PC-9 (cell line): ENCODE results near the gene FAXC. TPM values are rescaled to one million over a fixed set of nuclear protein-coding genes. Genes with fewer than 3 reads are reported as not detected.

Source experiments
- BruUV-seq: library from RNA; stranded (reverse); fragments of 400-500 nt; replicated peaks from 2 replicates; lab custom pipeline; 2021; lab: Mats Ljungman, UMichigan
- CTCF ChIA-PET: fragments of 300-600 bp; sonication (Branson Sonifier 250); formaldehyde crosslinking; loops from one replicate; lab custom pipeline; 2022; ENCODE audit warnings: antibody characterized with exemption; lab: Charles Lee
- POLR2A ChIA-PET: fragments of 300-600 bp; sonication (Branson Sonifier 250); formaldehyde crosslinking; loops from one replicate; lab custom pipeline; 2022; ENCODE audit warnings: antibody characterized with exemption; ENCODE audit not compliant: unreplicated experiment; lab: Charles Lee
- DNase-seq, 2 experiments: peaks; one replicate each; pipeline versions ENCODE4 v3.0.0 to v3.0.0-alpha.2; 2015 to 2022; ENCODE audit warnings: mixed read lengths in 1 of 2
- H2AFZ ChIP-seq: fragments of 200-600 bp; sonication (generic); 2 replicates; pipeline ENCODE4 v1.8.1; 2017; ENCODE audit warnings: antibody characterized with exemption
- H3F3A ChIP-seq: fragments of 200-600 bp; sonication (generic); 2 replicates; pipeline ENCODE4 v1.8.1; 2017; ENCODE audit warnings: antibody characterized with exemption, mild to moderate bottlenecking, low read depth; ENCODE audit not compliant: insufficient read depth
- H3K27ac ChIP-seq: fragments of 200-600 bp; sonication (generic); 2 replicates; pipeline ENCODE4 v1.6.1; 2016; ENCODE audit warnings: mixed run types
- H3K27me3 ChIP-seq: fragments of 200-600 bp; sonication (generic); 2 replicates; pipeline ENCODE4 v1.6.1; 2016; ENCODE audit warnings: low read depth, mixed run types; ENCODE audit not compliant: insufficient read depth
- H3K36me3 ChIP-seq: fragments of 200-600 bp; sonication (generic); 2 replicates; pipeline ENCODE4 v1.6.1; 2016; ENCODE audit warnings: low read depth, mixed run types
- H3K4me1 ChIP-seq: fragments of 200-600 bp; sonication (generic); replicated peaks from 2 replicates; pipeline ENCODE4 v1.6.1; 2016; ENCODE audit warnings: mixed run types; ENCODE audit not compliant: insufficient read depth
- H3K4me2 ChIP-seq: fragments of 200-600 bp; sonication (generic); 2 replicates; pipeline ENCODE4 v1.6.1; 2017; ENCODE audit warnings: mixed run types
- H3K4me3 ChIP-seq: fragments of 200-600 bp; sonication (generic); 2 replicates; pipeline ENCODE4 v1.6.1; 2016; ENCODE audit warnings: mixed run types
- H3K79me2 ChIP-seq: fragments of 200-600 bp; sonication (generic); 2 replicates; pipeline ENCODE4 v1.6.1; 2017; ENCODE audit warnings: low read depth, mixed run types
- H3K9me2 ChIP-seq: fragments of 200-600 bp; sonication (generic); 2 replicates; pipeline ENCODE4 v1.8.1; 2017; ENCODE audit warnings: mild to moderate bottlenecking; ENCODE audit not compliant: insufficient read depth
- H3K9me3 ChIP-seq: fragments of 200-600 bp; sonication (generic); 2 replicates; pipeline ENCODE4 v1.8.1; 2016; ENCODE audit warnings: low read depth; ENCODE audit not compliant: insufficient read depth
- H4K20me1 ChIP-seq: fragments of 200-600 bp; sonication (generic); 2 replicates; pipeline ENCODE4 v1.8.1; 2017; ENCODE audit not compliant: insufficient read depth
- CTCF ChIP-seq: fragments of 200-600 bp; sonication (generic); conservative IDR thresholded peaks from 2 replicates; pipeline ENCODE4 v1.6.1; 2017; ENCODE audit warnings: mixed run types, antibody characterized with exemption, mild to moderate bottlenecking, moderate library complexity
- EZH2 ChIP-seq: fragments of 200-600 bp; sonication (generic); IDR thresholded peaks from 2 replicates; pipeline ENCODE4 v1.8.0; 2017; ENCODE audit warnings: antibody characterized with exemption, low read depth
- intact Hi-C: fragments of 100-400 bp; cut with micrococcal nuclease; formaldehyde crosslinking; loops from one replicate; pipeline ENCODE4 v1.10.0; 2022; ENCODE audit not compliant: unreplicated experiment
- total RNA-seq: library from RNA; stranded (reverse); gene quantifications from 2 replicates; pipeline ENCODE4 v1.2.3, GENCODE V29; 2021

Gene FAXC
- total RNA-seq, 1 experiment from 2014 or later = 3.3 TPM

DNA sequence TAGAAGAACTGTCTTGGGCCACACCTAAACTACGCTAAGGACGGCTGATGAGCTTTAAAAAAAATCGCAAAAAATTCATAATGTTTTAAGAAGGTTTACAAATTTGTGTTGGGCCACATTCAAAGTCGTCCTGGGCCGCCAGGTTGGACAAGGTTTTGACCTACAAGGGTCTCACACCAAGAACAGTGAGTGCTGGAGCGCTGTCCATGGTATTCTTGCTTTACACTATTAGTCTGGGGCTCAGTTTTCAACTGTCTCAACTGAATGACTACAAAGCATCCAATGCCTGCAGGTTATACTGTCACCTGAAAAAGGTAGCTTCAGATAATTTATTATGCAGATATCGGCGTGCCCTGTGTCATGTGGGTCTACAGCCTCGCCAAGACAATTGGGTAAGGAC is 3.7 kb upstream of the FAXC start:
- BruUV-seq = no TSS peak
- no peaks in the 10 kb centered on the region for H3K9me3 ChIP-seq
- ChIA-PET CTCF (no interaction called here), POLR2A (no interaction called here)
- TF ChIP-seq CTCF = no peak
- no peak for TF ChIP-seq EZH2
- H3K9me2 ChIP-seq = no peaks in the 10 kb centered on the region
- intact Hi-C loops = no loop called here
- H3K4me1 ChIP-seq = peaks cover 12% of the 10 kb centered on the region
- H3K4me2 ChIP-seq = no peak overlapping the region
- H2AFZ ChIP-seq = no peak overlapping the region
- H4K20me1 ChIP-seq = no peaks in the 10 kb centered on the region
- H3K36me3 ChIP-seq = no peaks in the 10 kb centered on the region
- H3K27ac ChIP-seq = no peak overlapping the region
- no peaks in the 10 kb centered on the region for H3K27me3 ChIP-seq
- H3K4me3 ChIP-seq = no peak overlapping the region
- DNase-seq = no peak
- H3F3A ChIP-seq = no peaks in the 10 kb centered on the region
- no peaks in the 10 kb centered on the region for H3K79me2 ChIP-seq

- Histone ChIP-seq H3K36me3 (no peaks in the 10 kb centered on the region), H3K4me2 (peak overlapping the region; percentile 91), H3K27me3 (no peaks in the 10 kb centered on the region), H3K79me2 (no peaks in the 10 kb centered on the region), H3K4me3 (peak overlapping the region; percentile 81), H3F3A (no peaks in the 10 kb centered on the region), H3K4me1 (peaks cover 12% of the 10 kb centered on the region), H3K9me3 (no peaks in the 10 kb centered on the region), H4K20me1 (no peaks in the 10 kb centered on the region), H3K27ac (no peak overlapping the region), H3K9me2 (no peaks in the 10 kb centered on the region), H2AFZ (peak overlapping the region; percentile 84)
- CTCF ChIA-PET = interaction anchor here (2.1 kb wide), 1 partner anchor 20 kb away, joined by 7 read pairs; no protein-coding TSS in a partner anchor
- POLR2A ChIA-PET = no interaction called here
- DNase-seq = no peak
- no TSS peak for BruUV-seq
- intact Hi-C loops = no loop called here
- TF ChIP-seq EZH2 = no peak
- TF ChIP-seq CTCF = no peak
Observed at GRCh38 chr6:99350573-99350972, 1.1 kb upstream of the FAXC start.

DNA sequence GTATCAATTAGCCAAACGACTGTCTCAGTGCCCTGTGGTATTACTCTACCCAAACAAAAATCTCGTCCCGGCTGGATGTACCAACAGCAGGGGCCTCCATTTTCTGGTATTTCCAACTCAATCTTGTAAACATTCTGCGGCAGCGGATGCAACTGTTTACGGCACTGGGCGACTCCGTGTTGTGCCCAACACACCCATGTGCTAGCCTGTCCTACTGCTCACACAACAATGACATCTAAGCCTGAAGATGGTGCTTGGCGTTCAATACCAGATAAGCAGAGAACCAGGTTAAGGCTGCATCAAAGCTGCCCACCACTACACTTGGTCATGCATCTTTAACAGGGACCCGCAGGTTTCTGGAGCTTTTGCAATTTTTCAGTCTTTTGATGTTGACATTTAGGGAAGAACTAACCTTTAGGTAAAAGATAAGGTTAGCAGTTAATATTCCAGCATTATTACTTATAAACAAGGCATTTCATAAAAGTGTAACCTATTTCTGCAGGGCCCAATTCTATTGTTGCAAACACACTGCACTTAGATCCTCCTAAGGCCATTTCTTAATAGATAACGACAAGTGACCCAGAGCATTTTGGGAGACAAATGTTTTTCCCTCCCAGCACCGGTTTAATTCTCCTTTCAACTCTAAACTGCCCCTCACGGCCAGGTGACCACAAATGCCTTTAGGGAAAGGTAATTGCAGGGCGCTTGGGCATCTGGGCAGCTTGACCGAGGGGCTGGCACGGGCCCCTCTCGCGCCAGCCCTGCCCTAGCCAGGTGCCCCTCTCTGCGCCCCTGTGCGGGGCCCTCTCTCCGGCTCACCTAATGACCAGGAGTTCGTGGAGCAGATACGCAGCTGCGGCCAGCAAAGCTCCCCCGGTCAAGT is 945 bp downstream of the FAXC start:
- no peak overlapping the region for H2AFZ ChIP-seq
- H3K27me3 ChIP-seq = no peaks in the 10 kb centered on the region
- no peaks in the 10 kb centered on the region for H4K20me1 ChIP-seq
- ChIA-PET CTCF (interaction anchor here (0.6 to 2.1 kb wide), 2 partner anchors 18 to 335 kb away, joined by 3 to 7 read pairs; no protein-coding TSS in a partner anchor), POLR2A (no interaction called here)
- no peak for TF ChIP-seq EZH2
- no peak for TF ChIP-seq CTCF
- TSS peak; percentile 54 for BruUV-seq
- no peaks in the 10 kb centered on the region for H3K9me2 ChIP-seq
- no peak for DNase-seq
- no peak overlapping the region for H3K27ac ChIP-seq
- H3K4me3 ChIP-seq = peak overlapping the region; percentile 81; the same call in 1 of the 2 replicates
- no peaks in the 10 kb centered on the region for H3K79me2 ChIP-seq
- intact Hi-C loops = loop anchor here (1.0 kb wide), 1 partner anchor 46 kb away; the partner anchor contains the start of gene COQ3
- H3K4me1 ChIP-seq = peaks cover 12% of the 10 kb centered on the region
- H3K9me3 ChIP-seq = no peaks in the 10 kb centered on the region
- H3F3A ChIP-seq = no peaks in the 10 kb centered on the region
- H3K36me3 ChIP-seq = no peaks in the 10 kb centered on the region
- H3K4me2 ChIP-seq = peak overlapping the region; percentile 91
